AG08395 (cell line): Measurements from ENCODE around the gene CA14.
"Not testable (repeated sequence)": the region's sequence is repeated elsewhere in the genome, so short reads cannot be mapped to it uniquely, and the experiment has no call there.

ENCODE experiments used
- DNase-seq: peaks from one replicate; pipeline ENCODE4 v3.0.0; 2012; ENCODE audit warnings: mixed read lengths, low spot score

The CA14 gene

GRCh38 chr1:150235852-150236613, 21.5 kb upstream of the CA14 start, which contains the start of gene ANP32E:
Gene ANP32E, minus strand, starts transcription at chr1:150236112. Its CDS starts 326 bp downstream, at chr1:150235786.
- DNase-seq = peak; percentile 99

- no peak for DNase-seq
Observed at GRCh38 chr1:150236614-150237100, 20.9 kb upstream of the CA14 start.

GRCh38 chr1:150237176-150237575, 20.4 kb upstream of the CA14 start:
- not testable (repeated sequence) for DNase-seq

GRCh38 chr1:150237746-150238145, 19.8 kb upstream of the CA14 start:
- no peak for DNase-seq

GRCh38 chr1:150243003-150243402, 14.6 kb upstream of the CA14 start:
- DNase-seq = no peak

- DNase-seq = no peak
Observed at GRCh38 chr1:150249936-150250335, 7.6 kb upstream of the CA14 start.

GRCh38 chr1:150256198-150256553, 1.4 kb upstream of the CA14 start:
- DNase-seq = no peak

- DNase-seq = peak; percentile 36
Observed at GRCh38 chr1:150256554-150257341, 826 bp upstream of the CA14 start.

- no peak for DNase-seq
Observed at GRCh38 chr1:150259217-150259616, 1.6 kb downstream of the CA14 start.

GRCh38 chr1:150259758-150260669, 2.4 kb downstream of the CA14 start:
- no peak for DNase-seq

- no peak for DNase-seq
Observed at GRCh38 chr1:150261367-150261766, 3.8 kb downstream of the CA14 start.

- no peak for DNase-seq
Observed at GRCh38 chr1:150262388-150263320, 5.1 kb downstream of the CA14 start.

GRCh38 chr1:150263549-150263948, 6.0 kb downstream of the CA14 start:
- no peak for DNase-seq

- peak; percentile 21 for DNase-seq
Observed at GRCh38 chr1:150267896-150268295, 10.3 kb downstream of the CA14 start.

- DNase-seq = peak; percentile 30
Observed at GRCh38 chr1:150268340-150268704, 10.7 kb downstream of the CA14 start.

GRCh38 chr1:150268705-150269403, 11.3 kb downstream of the CA14 start, which contains the start of gene APH1A:
Gene APH1A, minus strand, starts transcription at chr1:150269016. Its CDS starts 206 bp downstream, at chr1:150268810.
- peak; percentile 98 for DNase-seq

- DNase-seq = no peak
Observed at GRCh38 chr1:150269451-150269850, 11.9 kb downstream of the CA14 start.

GRCh38 chr1:150271291-150271959, 13.9 kb downstream of the CA14 start:
- no peak for DNase-seq

- DNase-seq = no peak
Observed at GRCh38 chr1:150273311-150273710, 15.7 kb downstream of the CA14 start.
